Mucosa of stomach (tissue), 1 donor: ENCODE results near the gene FAM168A.
"Not testable (repeated sequence)": the region's sequence is repeated elsewhere in the genome, so short reads cannot be mapped to it uniquely, and the experiment has no call there.

ENCODE experiments used
- H3K27me3 ChIP-seq: one replicate; pipeline ENCODE4 v1.7.0; 2013; ENCODE audit warnings: mild to moderate bottlenecking, low read length; ENCODE audit not compliant: control insufficient read depth, insufficient read depth
- H3K36me3 ChIP-seq: one replicate; pipeline ENCODE4 v1.7.0; 2013; ENCODE audit warnings: low read length; ENCODE audit not compliant: control insufficient read depth, insufficient read depth
- H3K4me1 ChIP-seq: one replicate; pipeline ENCODE4 v1.7.0; 2013; ENCODE audit warnings: mild to moderate bottlenecking, low read length; ENCODE audit not compliant: control insufficient read depth, insufficient read depth
- H3K4me3 ChIP-seq: one replicate; pipeline ENCODE4 v1.7.0; 2013; ENCODE audit warnings: low read length
- H3K9ac ChIP-seq: one replicate; pipeline ENCODE4 v1.7.0; 2013; ENCODE audit warnings: mild to moderate bottlenecking, low read length, moderate library complexity
- H3K9me3 ChIP-seq: one replicate; pipeline ENCODE4 v1.7.0; 2013; ENCODE audit warnings: mild to moderate bottlenecking, low read length, moderate library complexity; ENCODE audit not compliant: control insufficient read depth
- donor health status: Pancreatic carcinoma.

Gene FAM168A

DNA sequence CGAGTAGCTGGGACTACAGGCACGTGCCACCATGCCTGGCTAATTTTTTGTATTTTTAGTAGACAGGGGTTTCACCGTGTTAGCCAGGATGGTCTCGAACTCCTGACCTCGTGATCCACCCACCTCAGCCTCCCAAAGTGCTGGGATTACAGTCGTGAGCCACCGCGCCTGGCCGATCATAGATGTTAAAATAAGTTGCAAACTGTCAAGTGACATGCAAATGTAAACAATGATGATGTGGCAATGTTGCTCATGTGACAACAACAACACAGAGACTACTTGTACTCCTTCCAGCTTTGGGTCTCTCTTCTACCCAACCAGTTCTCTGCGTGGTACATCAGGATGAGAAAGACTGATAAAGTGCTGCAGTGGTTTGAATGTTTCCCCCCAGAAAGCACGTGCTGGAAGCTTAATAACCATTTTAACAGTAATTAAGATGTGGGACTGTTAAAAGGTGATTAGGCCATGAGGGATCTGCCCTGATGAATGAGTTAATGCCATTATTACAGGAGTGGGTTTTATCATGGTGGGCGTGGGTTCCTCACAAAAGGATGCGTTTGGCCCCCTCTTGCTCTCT lies 127.8 kb downstream of the FAM168A start:
- not testable (repeated sequence) for H3K4me3 ChIP-seq, H3K36me3 ChIP-seq, H3K9me3 ChIP-seq, H3K27me3 ChIP-seq, H3K9ac ChIP-seq, H3K4me1 ChIP-seq

- H3K27me3 ChIP-seq: no peaks in the 10 kb centered on the region
- H3K9me3 ChIP-seq: no peaks in the 10 kb centered on the region
- no peaks in the 10 kb centered on the region for H3K36me3 ChIP-seq
- no peak overlapping the region for H3K9ac ChIP-seq
- no peaks in the 10 kb centered on the region for H3K4me1 ChIP-seq
- no peak overlapping the region for H3K4me3 ChIP-seq
Observed at GRCh38 chr11:73469401-73469800, 128.5 kb downstream of the FAM168A start.

DNA sequence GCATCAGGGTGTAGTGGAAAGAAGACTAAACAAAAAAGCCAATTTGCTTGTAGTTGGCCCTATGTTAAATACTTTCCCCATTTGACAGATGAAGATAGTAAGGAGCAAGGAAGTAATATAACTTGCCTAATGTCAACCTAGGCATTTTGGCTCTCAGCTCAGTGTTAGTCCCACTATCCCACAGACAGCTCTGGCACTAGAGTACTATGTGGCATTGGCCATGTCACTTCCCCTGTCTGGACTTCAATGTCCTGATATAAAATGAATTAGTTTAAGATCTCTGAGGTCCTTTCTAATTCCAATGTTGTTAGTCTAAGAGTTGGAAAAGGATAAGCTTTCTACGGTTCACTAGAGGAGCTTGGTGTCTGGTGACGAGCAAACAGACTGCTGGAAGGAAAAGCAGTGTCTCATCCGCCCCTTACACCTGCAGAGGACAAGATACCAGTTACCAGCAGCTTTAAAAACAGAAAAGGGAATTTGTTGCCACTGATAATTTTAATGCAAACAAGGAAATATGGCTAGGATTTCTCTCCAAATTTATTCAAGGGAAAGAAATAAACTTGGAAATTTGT lies 129.2 kb downstream of the FAM168A start:
- no peak overlapping the region for H3K9ac ChIP-seq
- no peaks in the 10 kb centered on the region for H3K27me3 ChIP-seq
- H3K36me3 ChIP-seq: no peaks in the 10 kb centered on the region
- H3K4me3 ChIP-seq: no peak overlapping the region
- H3K4me1 ChIP-seq: no peaks in the 10 kb centered on the region
- no peaks in the 10 kb centered on the region for H3K9me3 ChIP-seq

GRCh38 chr11:73467505-73467904 lies 130.4 kb downstream of the FAM168A start:
- H3K4me3 ChIP-seq: no peak overlapping the region
- H3K27me3 ChIP-seq: no peaks in the 10 kb centered on the region
- H3K9ac ChIP-seq: no peak overlapping the region
- no peaks in the 10 kb centered on the region for H3K4me1 ChIP-seq
- no peaks in the 10 kb centered on the region for H3K9me3 ChIP-seq
- H3K36me3 ChIP-seq: no peaks in the 10 kb centered on the region

DNA sequence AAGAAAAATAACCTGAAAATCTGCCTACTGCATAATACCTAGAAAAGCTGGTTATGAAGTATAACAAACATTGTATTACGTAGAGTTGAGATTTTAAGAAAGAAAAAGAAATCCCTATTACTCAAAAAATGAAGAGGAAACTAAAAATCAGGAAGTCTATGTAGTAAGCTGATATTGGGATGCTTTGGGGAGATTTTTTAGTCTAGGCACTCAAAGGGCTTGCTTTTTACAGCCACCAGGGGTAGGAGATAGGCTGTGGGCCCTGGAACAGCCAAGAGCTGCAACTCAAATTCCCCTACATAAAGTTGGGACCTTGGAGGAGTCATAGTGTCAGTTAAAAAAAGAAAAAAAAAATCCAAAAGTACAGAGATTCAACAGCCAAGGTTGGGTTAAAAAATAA lies 131.3 kb downstream of the FAM168A start:
- H3K36me3 ChIP-seq: no peaks in the 10 kb centered on the region
- no peaks in the 10 kb centered on the region for H3K9me3 ChIP-seq
- no peaks in the 10 kb centered on the region for H3K4me1 ChIP-seq
- no peaks in the 10 kb centered on the region for H3K27me3 ChIP-seq
- H3K9ac ChIP-seq: no peak overlapping the region
- no peak overlapping the region for H3K4me3 ChIP-seq

GRCh38 chr11:73465871-73466270 lies 132.0 kb downstream of the FAM168A start:
- H3K36me3 ChIP-seq: no peaks in the 10 kb centered on the region
- H3K27me3 ChIP-seq: no peaks in the 10 kb centered on the region
- H3K9me3 ChIP-seq: no peaks in the 10 kb centered on the region
- no peaks in the 10 kb centered on the region for H3K4me1 ChIP-seq
- H3K9ac ChIP-seq: no peak overlapping the region
- no peak overlapping the region for H3K4me3 ChIP-seq

DNA sequence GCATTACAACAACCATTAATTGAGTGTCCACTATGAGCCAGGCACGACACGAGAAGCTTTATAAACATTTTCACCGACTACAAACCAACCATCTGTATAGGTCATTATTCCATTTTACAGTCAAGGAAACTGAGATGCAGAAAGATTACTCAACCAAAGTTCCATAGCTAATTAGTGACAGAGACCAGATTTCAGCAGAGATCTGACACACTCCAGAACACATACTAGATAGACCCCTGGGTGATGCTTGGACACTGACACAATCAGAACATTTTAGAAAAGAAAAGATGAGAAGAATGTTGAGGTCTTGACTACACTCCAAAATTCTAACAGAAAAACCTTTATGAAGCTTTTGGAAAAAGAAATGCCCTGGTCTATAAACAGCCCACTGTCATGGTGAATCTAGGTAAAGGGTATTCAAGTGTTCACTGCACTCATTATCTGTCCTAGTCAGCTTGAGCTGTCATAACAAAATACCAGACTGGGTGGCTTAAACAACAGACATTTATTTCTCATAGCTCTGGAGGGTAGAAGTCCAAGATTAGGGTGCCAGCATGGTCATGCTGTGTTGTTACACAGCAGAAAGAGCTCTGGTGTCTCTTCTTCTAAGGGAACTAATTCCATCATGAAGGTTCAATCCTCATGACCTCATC lies 132.8 kb downstream of the FAM168A start:
- H3K27me3 ChIP-seq: no peaks in the 10 kb centered on the region
- no peak overlapping the region for H3K9ac ChIP-seq
- H3K9me3 ChIP-seq: no peaks in the 10 kb centered on the region
- H3K4me3 ChIP-seq: no peak overlapping the region
- no peaks in the 10 kb centered on the region for H3K36me3 ChIP-seq
- H3K4me1 ChIP-seq: no peaks in the 10 kb centered on the region

DNA sequence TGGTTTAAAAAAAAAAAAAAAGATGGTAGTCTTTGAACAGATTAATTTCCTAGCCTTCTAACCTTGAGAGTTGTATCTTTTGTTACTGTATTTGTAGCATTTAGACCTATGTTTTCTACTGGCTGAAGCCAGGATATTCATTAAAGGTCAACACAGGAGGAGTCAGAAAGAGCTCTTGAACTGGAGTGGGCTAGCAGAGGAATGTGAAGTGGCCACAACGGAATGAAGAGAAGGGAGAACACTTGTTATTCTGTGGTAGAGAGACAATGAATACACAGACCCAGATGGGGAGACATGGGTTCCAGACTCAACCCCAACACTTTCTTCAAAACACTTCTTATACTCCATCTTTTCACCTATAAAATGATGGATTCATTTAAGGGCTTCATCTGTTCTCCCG lies 133.6 kb downstream of the FAM168A start:
- no peak overlapping the region for H3K4me3 ChIP-seq
- H3K4me1 ChIP-seq: no peaks in the 10 kb centered on the region
- no peaks in the 10 kb centered on the region for H3K9me3 ChIP-seq
- H3K36me3 ChIP-seq: no peaks in the 10 kb centered on the region
- no peak overlapping the region for H3K9ac ChIP-seq
- no peaks in the 10 kb centered on the region for H3K27me3 ChIP-seq

- H3K36me3 ChIP-seq: no peaks in the 10 kb centered on the region
- no peak overlapping the region for H3K9ac ChIP-seq
- H3K4me3 ChIP-seq: no peak overlapping the region
- H3K4me1 ChIP-seq: no peaks in the 10 kb centered on the region
- H3K9me3 ChIP-seq: no peaks in the 10 kb centered on the region
- H3K27me3 ChIP-seq: no peaks in the 10 kb centered on the region
Observed at GRCh38 chr11:73463359-73463758, 134.6 kb downstream of the FAM168A start.

DNA sequence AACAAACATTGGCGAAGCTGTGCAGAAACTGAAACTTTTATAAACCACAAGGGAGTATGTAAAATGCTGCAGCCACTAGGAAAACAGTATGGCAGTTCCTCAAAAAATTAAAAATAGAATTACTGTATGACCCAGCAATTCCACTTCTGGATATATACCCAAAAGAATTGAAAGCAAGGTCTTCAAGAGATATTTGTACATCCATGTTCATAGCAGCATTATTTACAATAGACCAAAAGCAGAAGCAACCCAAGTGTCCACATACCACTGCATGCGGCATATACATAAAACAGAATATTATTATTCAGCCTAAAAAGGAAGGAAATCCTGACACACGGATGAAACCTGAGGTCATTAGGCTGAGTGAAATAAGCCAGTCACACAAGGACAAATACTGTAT lies 135.9 kb downstream of the FAM168A start:
- Histone ChIP-seq H3K9ac (no peak overlapping the region), H3K4me3 (no peak overlapping the region), H3K9me3 (no peaks in the 10 kb centered on the region), H3K4me1 (no peaks in the 10 kb centered on the region), H3K36me3 (no peaks in the 10 kb centered on the region), H3K27me3 (no peaks in the 10 kb centered on the region)

DNA sequence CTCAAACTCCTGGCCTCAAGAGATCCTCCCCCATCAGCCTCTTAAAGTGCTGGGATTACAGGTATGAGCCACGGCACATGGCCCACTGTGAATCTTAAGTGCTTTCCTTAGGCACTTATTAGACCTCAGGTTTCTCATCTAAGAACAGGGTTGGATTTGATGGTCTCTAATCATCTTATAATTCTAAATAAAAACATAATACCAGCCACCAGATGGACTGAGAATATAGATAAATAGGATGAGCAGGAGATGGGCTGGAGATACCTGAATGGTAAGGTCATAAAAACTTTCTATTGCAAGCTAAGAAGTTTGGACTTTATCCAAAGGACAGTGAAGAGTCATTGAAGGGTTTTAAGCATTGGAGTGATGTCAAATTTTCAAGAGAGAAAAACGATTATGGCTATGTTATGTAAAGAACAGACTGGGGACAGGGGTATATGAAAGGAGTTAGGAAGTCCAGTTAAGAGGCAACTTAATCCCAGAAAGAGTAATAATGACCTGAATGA lies 136.5 kb downstream of the FAM168A start:
- Histone ChIP-seq H3K9ac (no peak overlapping the region), H3K4me1 (no peaks in the 10 kb centered on the region), H3K27me3 (no peaks in the 10 kb centered on the region), H3K4me3 (no peak overlapping the region), H3K36me3 (no peaks in the 10 kb centered on the region), H3K9me3 (no peaks in the 10 kb centered on the region)

GRCh38 chr11:73458201-73458600 lies 139.7 kb downstream of the FAM168A start:
- Histone ChIP-seq H3K4me1 (no peaks in the 10 kb centered on the region), H3K36me3 (no peaks in the 10 kb centered on the region), H3K9ac (no peak overlapping the region), H3K9me3 (no peaks in the 10 kb centered on the region), H3K4me3 (no peak overlapping the region), H3K27me3 (no peaks in the 10 kb centered on the region)
